SU-DHL-6 (cell line): Measurements from ENCODE around the gene SREBF1.

ENCODE experiments used
- CTCF ChIP-seq: fragments of 200-600 bp; sonication (generic); IDR thresholded peaks from one replicate; pipeline ENCODE4 v1.5.1; 2017; ENCODE audit warnings: antibody characterized with exemption, mild to moderate bottlenecking, low read length, moderate library complexity; ENCODE audit not compliant: insufficient read depth, poor library complexity, severe bottlenecking
- EZH2phosphoT487 ChIP-seq: fragments of 200-600 bp; sonication (generic), shearing (Covaris generic); conservative IDR thresholded peaks from 2 replicates; pipeline ENCODE4 v1.6.1; 2018; ENCODE audit warnings: mild to moderate bottlenecking, antibody characterized with exemption, low read length, moderate library complexity, mixed read lengths

- TF ChIP-seq CTCF (no peak), EZH2phosphoT487 (no peak)
These were observed 43.9 kb upstream of the SREBF1 start for GRCh38 chr17:17880577-17881196.
